GM21526 (cell line): Measurements from ENCODE around the gene NUDCD2.
"Not testable (repeated sequence)": the region's sequence is repeated elsewhere in the genome, so short reads cannot be mapped to it uniquely, and the experiment has no call there.

Experiments
- ATAC-seq: cut with Tn5 transposase; IDR thresholded peaks from one replicate; pipeline ENCODE4 v1.9.1; 2021; ENCODE audit warnings: moderate library complexity; ENCODE audit not compliant: unreplicated experiment, low FRiP score

The NUDCD2 gene

DNA sequence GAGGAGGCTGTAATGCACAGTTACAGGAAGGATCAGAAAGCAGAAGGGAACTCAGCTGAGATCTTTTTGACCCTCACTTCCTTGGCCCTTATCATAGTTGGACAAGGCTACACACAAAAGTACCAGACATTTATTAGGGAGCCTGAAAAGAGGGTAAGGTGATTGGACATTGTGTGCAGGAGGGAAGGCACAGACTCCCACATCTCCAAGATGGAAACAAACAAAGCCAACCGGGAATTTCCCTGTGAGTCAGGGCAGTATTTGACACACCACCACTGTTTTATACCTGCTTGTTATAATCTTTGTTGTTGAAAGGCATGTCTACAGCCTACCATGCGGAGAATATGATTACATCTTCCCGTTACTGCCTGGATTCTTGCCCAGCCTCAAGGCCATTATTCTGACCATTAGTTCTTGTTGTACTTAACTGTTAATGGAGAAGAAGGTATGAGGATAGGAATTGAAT, 25.5 kb downstream of the NUDCD2 start:
- no peak for ATAC-seq

DNA sequence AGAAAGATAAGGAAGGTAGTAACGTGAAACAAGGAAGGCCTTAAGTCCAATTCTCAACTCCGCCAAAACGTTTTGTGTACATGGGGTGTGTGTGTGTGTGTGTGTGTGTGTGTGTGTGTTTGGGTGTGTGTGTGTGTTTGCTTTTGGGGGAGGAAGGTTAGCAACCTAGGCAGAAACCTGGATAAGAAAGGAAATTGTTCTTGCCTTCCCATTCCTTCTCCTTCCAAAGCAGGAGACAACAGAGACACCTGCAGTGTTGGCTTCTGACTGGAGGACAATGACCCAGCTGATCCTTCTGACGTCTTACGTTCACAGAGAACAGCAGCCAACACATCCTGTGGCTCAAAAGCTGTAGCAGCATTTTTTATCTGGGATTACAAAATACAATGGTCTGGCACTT, 26.6 kb downstream of the NUDCD2 start:
- no peak for ATAC-seq

DNA sequence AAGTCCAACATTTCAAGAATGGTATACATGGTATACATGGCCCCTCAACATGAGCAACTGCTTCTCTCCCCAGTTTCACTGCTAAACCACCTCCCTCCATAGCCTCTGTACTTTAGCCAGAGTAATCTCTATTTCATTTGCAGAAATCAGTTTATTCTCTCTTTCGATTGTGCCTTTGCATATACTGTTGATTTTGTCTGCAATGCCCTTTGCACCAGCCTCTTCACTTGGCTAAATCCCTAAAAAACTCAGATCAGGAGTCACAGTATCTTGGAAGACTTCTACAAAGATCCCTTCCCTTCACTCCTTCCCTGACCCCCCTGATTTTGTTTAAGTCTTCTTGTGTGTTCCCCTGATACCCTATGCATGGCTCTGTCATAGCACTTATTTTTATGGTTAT, 27.4 kb downstream of the NUDCD2 start:
- ATAC-seq: no peak

DNA sequence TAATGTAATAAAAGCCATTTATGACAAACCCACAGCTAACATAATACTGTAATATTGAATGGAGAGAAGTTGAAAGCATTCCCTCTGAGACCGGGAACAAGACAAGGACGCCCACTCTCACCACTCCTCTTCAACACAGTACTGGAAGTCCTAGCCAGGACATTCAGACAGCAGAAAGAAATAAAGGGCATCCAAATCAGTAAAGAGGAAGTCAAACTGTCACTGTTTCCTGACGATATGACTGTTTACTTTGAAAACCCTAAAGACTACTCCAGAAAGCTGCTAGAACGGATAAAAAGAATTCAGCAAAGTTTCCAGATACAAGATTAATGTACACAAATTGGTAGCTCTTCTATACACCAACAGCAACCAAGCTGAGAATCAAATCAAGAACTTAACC, 33.8 kb downstream of the NUDCD2 start:
- ATAC-seq: not testable (repeated sequence)

- no peak for ATAC-seq
These were observed 35.1 kb downstream of the NUDCD2 start for GRCh38 chr5:163424836-163425235.

DNA sequence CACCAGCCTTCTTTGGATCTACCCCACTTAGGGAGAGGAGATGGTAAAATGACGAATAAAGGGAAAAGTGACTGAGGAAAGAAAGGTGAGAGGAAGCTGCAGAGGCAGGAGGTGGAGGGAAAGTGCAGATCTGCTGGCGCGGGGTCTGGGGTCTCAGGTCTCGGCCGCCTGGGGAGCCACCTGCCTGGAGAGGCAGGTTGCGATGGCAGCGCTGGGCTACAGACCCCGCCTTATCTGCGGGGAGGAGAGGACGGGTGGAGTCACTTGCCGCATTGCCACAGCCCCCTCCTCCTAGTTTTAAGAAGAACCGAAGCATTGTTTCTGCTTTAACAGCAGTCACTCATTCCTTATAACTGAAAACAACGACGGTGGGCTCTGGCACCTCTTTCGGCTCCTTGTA, 44.2 kb downstream of the NUDCD2 start:
- not testable (repeated sequence) for ATAC-seq

GRCh38 chr5:163410505-163410904, 49.4 kb downstream of the NUDCD2 start:
- ATAC-seq: no peak

GRCh38 chr5:163409384-163409783, 50.5 kb downstream of the NUDCD2 start:
- ATAC-seq: no peak

DNA sequence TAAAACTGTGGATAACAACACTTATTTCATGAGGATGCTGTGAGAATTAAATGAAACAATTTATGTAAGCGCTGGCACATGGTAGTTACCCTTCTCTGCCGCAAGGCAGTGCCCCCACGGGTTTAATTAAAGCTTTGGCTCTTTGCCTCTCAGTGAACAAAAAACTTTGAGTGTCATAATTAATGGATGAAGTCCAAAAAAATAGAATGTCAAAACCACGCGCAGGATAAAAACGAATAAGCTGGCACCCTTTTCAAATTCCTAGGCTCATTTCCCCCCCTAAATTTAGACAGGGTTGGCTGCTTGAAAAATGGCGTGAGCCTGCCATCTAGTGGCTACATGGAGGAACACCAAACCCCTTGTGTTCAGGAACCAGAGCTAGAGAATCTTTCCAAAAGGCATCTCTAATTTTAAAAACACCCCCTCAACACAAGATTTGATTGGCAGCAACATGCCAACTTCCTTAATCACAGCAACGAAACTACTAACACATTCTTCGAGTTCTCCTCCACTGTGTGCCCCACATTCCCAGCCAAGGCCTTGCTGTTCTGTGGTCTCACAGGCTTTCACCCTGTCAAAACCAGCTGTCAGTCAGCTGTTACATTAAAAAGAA, 51.5 kb downstream of the NUDCD2 start:
- ATAC-seq: peak; percentile 72

DNA sequence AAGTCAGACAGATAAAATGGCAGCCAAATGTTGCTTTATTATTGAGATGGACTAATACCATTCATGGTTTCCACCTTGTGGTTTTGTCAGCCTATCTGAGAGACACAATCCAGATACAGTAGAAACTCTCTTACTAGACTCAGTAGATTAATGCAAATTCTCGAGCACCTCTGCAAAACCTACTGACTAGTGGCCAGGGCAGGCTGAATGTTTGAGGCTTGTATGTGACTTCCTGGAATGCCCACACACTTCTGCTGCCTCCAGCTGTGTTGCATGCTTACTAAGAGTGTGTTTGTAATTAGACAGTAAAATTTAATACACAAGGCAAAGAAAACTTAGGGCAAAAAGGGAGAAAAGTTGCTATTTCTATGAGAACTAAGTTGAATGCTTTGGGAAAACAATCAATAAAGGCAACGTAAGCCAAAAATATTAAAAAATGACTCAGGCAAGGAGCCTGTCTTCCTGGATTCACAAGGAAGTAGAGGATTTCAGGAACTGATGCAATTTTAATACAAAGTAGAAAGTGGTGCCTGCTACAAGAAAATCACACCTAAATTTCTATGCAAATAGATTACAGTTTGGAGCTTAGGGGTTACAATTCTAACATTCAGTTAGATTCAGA, 52.8 kb downstream of the NUDCD2 start:
- ATAC-seq: peak; percentile 88

DNA sequence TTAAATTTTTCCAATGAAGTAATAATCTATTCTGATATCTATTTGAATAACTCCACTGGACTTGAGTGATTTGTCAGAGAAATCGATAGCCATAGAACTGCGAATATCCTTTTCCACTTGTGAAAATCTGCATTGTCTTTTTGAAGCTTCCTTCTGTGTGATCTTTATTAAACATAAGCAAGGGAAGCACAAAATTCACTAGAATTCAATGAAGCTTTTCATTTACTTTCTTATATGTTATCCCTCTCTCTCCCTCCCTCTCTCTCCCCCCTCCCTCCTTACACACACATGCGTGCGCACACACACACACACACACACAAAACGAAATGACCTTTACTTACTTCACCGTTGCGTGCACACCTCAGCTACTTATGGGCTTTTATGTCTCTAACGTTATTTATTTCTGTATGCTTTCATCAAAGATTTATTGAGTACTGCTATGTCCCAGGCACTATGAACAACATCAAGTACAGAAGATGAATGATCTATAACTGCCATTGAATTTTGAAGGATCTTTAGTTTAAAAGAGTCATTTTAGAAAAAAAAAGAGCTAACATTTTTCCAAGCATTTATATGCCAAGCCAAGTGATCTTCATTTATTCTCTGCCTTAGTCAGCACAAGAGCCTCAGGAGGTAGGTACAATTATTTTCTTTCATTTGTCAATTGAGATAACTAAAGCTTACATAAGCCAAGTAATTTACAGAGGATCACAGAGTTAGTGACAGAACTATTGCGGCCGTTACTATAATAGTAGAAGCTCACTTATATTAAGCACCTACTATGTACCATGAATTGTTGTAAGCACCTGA, 55.3 kb downstream of the NUDCD2 start:
- no peak for ATAC-seq

- no peak for ATAC-seq
These were observed 57.9 kb downstream of the NUDCD2 start for GRCh38 chr5:163402007-163402406.

DNA sequence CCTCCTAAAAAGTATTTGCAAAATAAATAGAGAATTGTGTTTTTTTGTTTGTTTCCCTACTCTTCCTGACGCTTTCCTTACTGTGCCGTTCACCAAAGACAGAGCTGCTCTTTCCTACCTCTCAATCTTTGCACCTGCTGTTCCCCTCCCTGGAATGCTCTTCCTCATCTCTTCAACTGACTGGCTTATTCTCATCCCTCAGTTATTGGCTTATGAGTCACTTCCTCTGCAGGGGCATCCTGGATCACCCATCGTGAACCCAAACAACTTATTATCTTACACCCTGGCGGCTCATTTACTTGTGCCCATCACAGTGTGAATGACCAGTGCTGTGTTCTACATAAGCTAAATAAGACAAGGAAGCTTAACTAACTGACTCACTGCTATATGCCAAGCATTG, 58.6 kb downstream of the NUDCD2 start:
- no peak for ATAC-seq

GRCh38 chr5:163399923-163400322, 60.0 kb downstream of the NUDCD2 start:
- no peak for ATAC-seq

DNA sequence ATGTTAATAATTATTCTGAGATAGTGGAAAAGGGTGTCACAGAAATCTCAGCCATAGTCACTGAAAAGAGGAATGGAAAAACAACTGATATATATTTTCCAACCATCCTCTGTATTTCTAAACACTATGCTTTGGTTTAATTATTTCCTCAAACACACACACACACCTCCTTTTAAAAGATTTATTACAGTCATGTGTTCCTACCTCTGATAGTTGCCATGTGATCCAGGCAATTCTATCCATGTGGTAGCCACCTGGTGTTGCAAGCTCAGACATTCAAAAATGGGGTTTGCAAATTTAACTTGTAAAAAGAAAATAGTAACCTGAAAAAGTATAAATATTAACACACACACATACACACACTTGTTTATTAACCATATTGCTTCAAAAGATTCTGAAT, 62.5 kb downstream of the NUDCD2 start:
- no peak for ATAC-seq

GRCh38 chr5:163396818-163397340, 63.0 kb downstream of the NUDCD2 start:
- ATAC-seq: not testable (repeated sequence)
